Measurements from ENCODE around the gene EPB41L3. TPM values are rescaled to one million over a fixed set of nuclear protein-coding genes. Genes with fewer than 3 reads are reported as not detected.
"Not testable (repeated sequence)": the region's sequence is repeated elsewhere in the genome, so short reads cannot be mapped to it uniquely, and the experiment has no call there.

EPB41L3 gene
- total and polyA plus RNA-seq, 4 experiments from 2014 or later: 0.89 to 3.3 (median 3.2) TPM; not detected in 1

DNA sequence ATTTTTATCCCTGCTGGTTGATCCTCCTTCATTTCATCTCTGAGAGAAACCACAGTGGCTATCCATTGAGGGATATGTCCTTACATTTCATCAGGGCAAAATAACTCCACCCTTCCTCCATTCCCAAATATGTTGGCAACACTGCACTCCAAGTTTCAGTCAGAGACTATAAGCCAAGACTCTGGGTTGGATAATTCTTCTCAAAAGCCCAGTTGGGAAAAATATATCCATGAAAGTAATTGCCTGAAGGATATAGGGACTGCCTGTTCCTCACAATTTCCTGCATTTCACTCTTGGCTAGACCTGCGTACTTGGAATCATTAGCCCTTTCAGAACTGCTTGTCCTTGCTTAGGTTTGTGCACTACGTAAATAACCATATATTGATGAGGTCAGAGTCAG is 27.9 kb upstream of the EPB41L3 start:
- no peak overlapping the region for H3K27ac ChIP-seq (ENCODE audit: low read depth, low read length)
- no peaks in the 10 kb centered on the region for H3K36me3 ChIP-seq (ENCODE audit: insufficient read depth, low read length)
- peaks cover 0 to 2% (median 0%) of the 10 kb centered on the region in 8 donors for H3K9me3 Mint-ChIP-seq

DNA sequence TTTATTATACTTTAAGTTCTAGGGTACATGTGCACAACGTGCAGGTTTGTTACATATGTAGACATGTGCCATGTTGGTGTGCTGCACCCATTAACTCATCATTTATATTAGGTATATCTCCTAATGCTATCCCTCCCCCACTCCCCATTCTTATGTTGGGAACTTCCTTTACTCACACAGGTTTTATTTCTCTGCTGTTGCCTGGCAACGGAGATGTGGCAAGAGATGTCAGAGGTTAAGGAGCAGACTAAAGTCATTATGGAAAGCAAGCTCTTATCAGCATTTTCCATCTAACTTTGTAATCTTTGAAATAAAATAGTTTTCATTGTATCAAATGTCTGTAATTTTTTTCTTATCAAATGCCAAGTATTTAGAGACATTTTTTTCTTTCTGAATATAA is 26.8 kb upstream of the EPB41L3 start:
- CTCF ChIA-PET (ENCODE audit: partially characterized antibody); H3K27me3 Mint-ChIP-seq; H3K27me3 ChIP-seq (ENCODE audit: insufficient read depth, low read length): not testable (repeated sequence)

More for the DNA sequence above, 27.9 kb upstream of the EPB41L3 start:
- Mint-ChIP-seq H3K4me1 (peaks cover 0 to 2% (median 0%) of the 10 kb centered on the region in 4 donors), H3K27me3 (peaks cover 3 to 4% of the 10 kb centered on the region in 2 donors), H3K4me3 (no peak overlapping the region), H3K27ac (no peak overlapping the region), H3K36me3 (no peaks in the 10 kb centered on the region)
- Histone ChIP-seq H3K9me3 (ENCODE audit: control insufficient read depth in 1 of 2, low read length in 2 of 2) (no peaks in the 10 kb centered on the region), H3K4me1 (ENCODE audit: insufficient read depth, low read length) (no peaks in the 10 kb centered on the region), H3K4me3 (ENCODE audit: low read length in 2 of 2) (no peak overlapping the region), H3K27me3 (ENCODE audit: insufficient read depth, low read length) (no peaks in the 10 kb centered on the region)
- CTCF ChIA-PET (ENCODE audit: partially characterized antibody): no interaction called here
- POLR2A ChIA-PET (ENCODE audit: partially characterized antibody): no interaction called here
- no peak for DNase-seq
- intact Hi-C loops (cut with micrococcal nuclease): no loop called here

DNA sequence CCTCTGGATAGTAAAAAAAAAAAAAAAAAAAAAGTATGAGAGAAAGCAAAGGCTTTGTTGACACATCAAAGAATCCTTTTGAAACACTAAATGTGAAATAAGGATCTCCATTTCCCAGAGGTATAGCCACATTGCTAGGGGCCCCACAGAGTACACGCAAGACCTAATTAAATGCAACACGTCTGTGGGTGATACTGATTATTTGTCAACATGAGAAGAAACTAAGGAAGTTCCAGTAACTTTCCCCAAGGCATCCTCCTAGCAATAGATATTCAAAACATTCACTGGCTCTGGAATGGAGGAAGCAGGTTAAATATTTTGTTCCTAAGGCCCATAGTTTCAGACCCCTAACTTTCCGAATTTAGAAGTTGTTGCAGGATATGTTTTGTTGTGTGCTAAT is 24.6 kb upstream of the EPB41L3 start:
- Mint-ChIP-seq H3K27me3 (peaks cover 0 to 3% of the 10 kb centered on the region in 2 donors), H3K27ac (no peak overlapping the region), H3K4me3 (no peak overlapping the region), H3K4me1 (peaks cover 0 to 2% (median 0%) of the 10 kb centered on the region in 4 donors), H3K36me3 (no peaks in the 10 kb centered on the region), H3K9me3 (peaks cover 0 to 2% (median 0%) of the 10 kb centered on the region in 8 donors)
- no peaks in the 10 kb centered on the region for H3K36me3 ChIP-seq (ENCODE audit: insufficient read depth, low read length)
- no peak for DNase-seq
- no peak overlapping the region for H3K27ac ChIP-seq (ENCODE audit: low read depth, low read length)
- H3K4me1 ChIP-seq (ENCODE audit: insufficient read depth, low read length): no peaks in the 10 kb centered on the region
- intact Hi-C loops (cut with micrococcal nuclease): no loop called here
- H3K4me3 ChIP-seq (ENCODE audit: low read length in 2 of 2): no peak overlapping the region
- no peaks in the 10 kb centered on the region for H3K27me3 ChIP-seq (ENCODE audit: insufficient read depth, low read length)
- ChIA-PET POLR2A (ENCODE audit: partially characterized antibody) (no interaction called here), CTCF (ENCODE audit: partially characterized antibody) (no interaction called here)
- no peaks in the 10 kb centered on the region for H3K9me3 ChIP-seq (ENCODE audit: control insufficient read depth in 1 of 2, low read length in 2 of 2)

More for the DNA sequence above, 26.8 kb upstream of the EPB41L3 start:
- H3K36me3 ChIP-seq (ENCODE audit: insufficient read depth, low read length); H3K4me1 Mint-ChIP-seq; H3K27ac ChIP-seq (ENCODE audit: low read depth, low read length); intact Hi-C loops (cut with micrococcal nuclease); H3K4me3 ChIP-seq (ENCODE audit: low read length in 2 of 2); H3K9me3 ChIP-seq (ENCODE audit: control insufficient read depth in 1 of 2, low read length in 2 of 2); POLR2A ChIA-PET (ENCODE audit: partially characterized antibody); DNase-seq; H3K4me3 Mint-ChIP-seq; H3K36me3 Mint-ChIP-seq; H3K27ac Mint-ChIP-seq; H3K4me1 ChIP-seq (ENCODE audit: insufficient read depth, low read length); H3K9me3 Mint-ChIP-seq: not testable (repeated sequence)

DNA sequence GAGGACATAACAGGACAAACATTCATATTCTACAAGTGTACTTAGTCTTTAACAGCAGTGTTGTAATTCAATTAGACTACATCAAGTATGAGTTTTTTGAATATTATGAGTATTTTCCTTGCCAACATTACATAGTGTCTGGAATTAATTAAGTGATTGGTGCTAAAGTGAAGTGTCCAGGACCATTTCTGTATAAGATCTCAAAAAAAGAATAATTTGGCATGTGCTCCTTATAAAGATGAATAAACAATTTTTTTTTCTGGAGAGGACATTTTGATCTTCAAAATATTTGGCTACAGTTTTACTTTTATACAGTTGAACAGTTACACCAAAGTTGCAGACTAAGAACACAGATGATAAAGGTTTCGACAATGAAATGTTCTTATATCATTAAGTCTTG is 15.1 kb upstream of the EPB41L3 start:
- H3K27ac ChIP-seq (ENCODE audit: low read depth, low read length): no peak overlapping the region
- intact Hi-C loops (cut with micrococcal nuclease): no loop called here
- peaks cover 0 to 4% (median 0%) of the 10 kb centered on the region in 8 donors for H3K9me3 Mint-ChIP-seq
- DNase-seq: no peak
- ChIA-PET CTCF (ENCODE audit: partially characterized antibody) (no interaction called here), POLR2A (ENCODE audit: partially characterized antibody) (no interaction called here)
- H3K36me3 ChIP-seq (ENCODE audit: insufficient read depth, low read length): no peaks in the 10 kb centered on the region
- H3K4me1 Mint-ChIP-seq: no peaks in the 10 kb centered on the region
- H3K4me1 ChIP-seq (ENCODE audit: insufficient read depth, low read length): no peaks in the 10 kb centered on the region
- H3K4me3 ChIP-seq (ENCODE audit: low read length in 2 of 2): no peak overlapping the region
- H3K27ac Mint-ChIP-seq: no peak overlapping the region
- no peaks in the 10 kb centered on the region for H3K27me3 Mint-ChIP-seq
- H3K36me3 Mint-ChIP-seq: no peaks in the 10 kb centered on the region
- H3K4me3 Mint-ChIP-seq: no peak overlapping the region
- no peaks in the 10 kb centered on the region for H3K9me3 ChIP-seq (ENCODE audit: control insufficient read depth in 1 of 2, low read length in 2 of 2)
- H3K27me3 ChIP-seq (ENCODE audit: insufficient read depth, low read length): no peaks in the 10 kb centered on the region

DNA sequence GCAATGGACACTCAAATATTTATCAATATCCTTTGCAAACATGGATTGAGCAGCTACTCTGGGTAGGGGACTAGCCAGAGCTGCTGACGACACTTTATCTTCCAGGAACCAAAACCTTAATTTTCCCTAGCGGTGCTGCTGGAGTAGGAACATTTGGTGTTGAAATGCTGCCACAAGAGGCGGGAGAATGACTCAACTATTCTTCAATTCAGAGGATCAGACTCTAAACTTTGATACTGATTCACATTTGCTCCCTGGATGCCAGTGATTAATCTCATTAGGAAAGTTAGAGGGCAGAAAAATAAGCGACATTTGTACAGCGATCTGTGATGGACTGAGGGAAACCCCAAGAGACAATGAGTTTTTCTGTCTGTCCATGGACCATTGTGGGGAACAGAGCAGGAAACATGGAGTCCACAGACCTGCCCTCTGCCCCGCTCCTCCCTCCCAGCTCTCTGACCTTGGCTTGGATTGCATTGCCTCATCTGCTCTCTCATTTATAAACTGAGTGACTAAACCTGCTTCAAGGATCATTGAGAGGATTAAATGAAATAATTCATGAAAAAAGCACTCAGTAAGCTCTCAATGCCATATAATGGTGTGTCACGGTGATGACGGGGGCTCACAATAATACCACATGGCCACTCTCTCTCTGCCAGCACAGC is 12.6 kb upstream of the EPB41L3 start:
- intact Hi-C loops (cut with micrococcal nuclease): no loop called here
- Histone ChIP-seq H3K4me3 (ENCODE audit: low read length in 2 of 2) (no peak overlapping the region), H3K27ac (ENCODE audit: low read depth, low read length) (no peak overlapping the region), H3K4me1 (ENCODE audit: insufficient read depth, low read length) (no peaks in the 10 kb centered on the region), H3K9me3 (ENCODE audit: control insufficient read depth in 1 of 2, low read length in 2 of 2) (no peaks in the 10 kb centered on the region), H3K27me3 (ENCODE audit: insufficient read depth, low read length) (no peaks in the 10 kb centered on the region), H3K36me3 (ENCODE audit: insufficient read depth, low read length) (no peaks in the 10 kb centered on the region)
- no peaks in the 10 kb centered on the region for H3K36me3 Mint-ChIP-seq
- POLR2A ChIA-PET (ENCODE audit: partially characterized antibody): no interaction called here
- no peaks in the 10 kb centered on the region for H3K27me3 Mint-ChIP-seq
- CTCF ChIA-PET (ENCODE audit: partially characterized antibody): no interaction called here
- no peaks in the 10 kb centered on the region for H3K4me1 Mint-ChIP-seq
- peaks cover 0 to 3% (median 0%) of the 10 kb centered on the region in 8 donors for H3K9me3 Mint-ChIP-seq
- no peak overlapping the region for H3K4me3 Mint-ChIP-seq
- no peak overlapping the region for H3K27ac Mint-ChIP-seq
- no peak for DNase-seq

DNA sequence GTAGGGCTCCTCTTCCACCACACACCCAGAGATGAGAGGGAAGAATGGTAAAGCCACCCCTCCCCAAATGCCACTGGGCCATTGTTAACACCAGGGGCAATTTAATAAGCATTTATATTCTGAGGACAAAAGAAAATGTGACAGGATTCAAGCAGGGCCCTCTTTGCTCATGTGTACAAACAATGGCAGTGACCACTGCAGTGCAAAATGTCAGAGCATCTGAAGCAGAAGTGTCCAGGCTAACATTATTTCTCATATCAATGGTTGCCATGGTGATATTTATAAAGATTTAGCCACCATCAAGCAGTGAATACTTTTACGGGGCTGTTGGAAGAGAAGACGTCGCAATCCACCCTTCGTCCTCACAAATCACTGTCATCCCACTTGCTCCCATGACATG is 10.8 kb upstream of the EPB41L3 start:
- no peak overlapping the region for H3K4me3 Mint-ChIP-seq
- CTCF ChIA-PET (ENCODE audit: partially characterized antibody): no interaction called here
- H3K27me3 Mint-ChIP-seq: no peaks in the 10 kb centered on the region
- intact Hi-C loops (cut with micrococcal nuclease): no loop called here
- no peaks in the 10 kb centered on the region for H3K36me3 Mint-ChIP-seq
- H3K4me1 Mint-ChIP-seq: no peaks in the 10 kb centered on the region
- POLR2A ChIA-PET (ENCODE audit: partially characterized antibody): no interaction called here
- Histone ChIP-seq H3K27me3 (ENCODE audit: insufficient read depth, low read length) (no peaks in the 10 kb centered on the region), H3K9me3 (ENCODE audit: control insufficient read depth in 1 of 2, low read length in 2 of 2) (no peaks in the 10 kb centered on the region), H3K4me1 (ENCODE audit: insufficient read depth, low read length) (no peaks in the 10 kb centered on the region), H3K4me3 (ENCODE audit: low read length in 2 of 2) (no peak overlapping the region), H3K27ac (ENCODE audit: low read depth, low read length) (no peak overlapping the region), H3K36me3 (ENCODE audit: insufficient read depth, low read length) (no peaks in the 10 kb centered on the region)
- no peak overlapping the region for H3K27ac Mint-ChIP-seq
- H3K9me3 Mint-ChIP-seq: peaks cover 0 to 3% (median 0%) of the 10 kb centered on the region in 8 donors
- DNase-seq: no peak

DNA sequence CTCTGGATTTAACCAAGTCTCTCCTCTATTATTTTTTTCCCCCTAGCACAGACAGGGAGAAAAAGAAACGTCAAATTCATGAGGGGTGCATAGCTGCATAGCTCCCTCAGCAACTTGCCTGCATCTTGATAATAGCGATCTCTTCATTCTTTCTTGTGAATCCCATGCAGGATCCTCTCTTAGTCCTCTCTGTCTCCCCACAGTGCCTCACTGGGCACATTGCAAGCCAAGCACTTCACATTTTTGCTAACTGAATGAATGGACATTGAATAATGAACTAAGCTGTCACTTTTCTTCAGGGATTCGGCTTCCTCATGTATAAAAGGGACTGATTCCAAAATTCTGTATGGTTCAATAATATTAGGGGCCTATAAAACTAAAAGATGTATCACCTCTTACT is 2.9 kb upstream of the EPB41L3 start:
- intact Hi-C loops (cut with micrococcal nuclease): no loop called here

More for the DNA sequence above, 2.9 kb upstream of the EPB41L3 start:
- no peak overlapping the region for H3K27ac Mint-ChIP-seq
- Histone ChIP-seq H3K36me3 (ENCODE audit: insufficient read depth, low read length) (no peaks in the 10 kb centered on the region), H3K27me3 (ENCODE audit: insufficient read depth, low read length) (peaks cover 3% of the 10 kb centered on the region), H3K27ac (ENCODE audit: low read depth, low read length) (no peak overlapping the region), H3K4me1 (ENCODE audit: insufficient read depth, low read length) (no peaks in the 10 kb centered on the region), H3K4me3 (ENCODE audit: low read length in 2 of 2) (no peak overlapping the region), H3K9me3 (ENCODE audit: control insufficient read depth in 1 of 2, low read length in 2 of 2) (no peaks in the 10 kb centered on the region)
- no peak for DNase-seq
- POLR2A ChIA-PET (ENCODE audit: partially characterized antibody): no interaction called here
- H3K9me3 Mint-ChIP-seq: no peaks in the 10 kb centered on the region
- no peak overlapping the region for H3K4me3 Mint-ChIP-seq
- peaks cover 0 to 11% (median 3%) of the 10 kb centered on the region in 4 donors for H3K4me1 Mint-ChIP-seq
- no peaks in the 10 kb centered on the region for H3K36me3 Mint-ChIP-seq
- H3K27me3 Mint-ChIP-seq: peaks cover 17 to 24% of the 10 kb centered on the region in 2 donors
- CTCF ChIA-PET (ENCODE audit: partially characterized antibody): interaction anchor here (0.7 kb wide), 1 partner anchor 473 kb away, joined by 3 read pairs; no protein-coding TSS in a partner anchor
